SU-DHL-6 (cell line): ENCODE measurements around the gene CACNA1C.
"Not testable (repeated sequence)": the region's sequence is repeated elsewhere in the genome, so short reads cannot be mapped to it uniquely, and the experiment has no call there.

ENCODE experiments used
- H2AFZ ChIP-seq: fragments of 200-600 bp; sonication (generic); 2 replicates; pipeline ENCODE4 v1.6.1; 2014; ENCODE audit warnings: low read depth, mild to moderate bottlenecking, moderate library complexity, mixed read lengths, antibody characterized with exemption, low read length; ENCODE audit not compliant: severe bottlenecking
- H3F3A ChIP-seq: fragments of 200-600 bp; shearing (Covaris generic); 2 replicates; pipeline ENCODE4 v1.6.0; 2016; ENCODE audit warnings: antibody characterized with exemption, mild to moderate bottlenecking; ENCODE audit not compliant: insufficient read depth
- H3K27ac ChIP-seq: fragments of 200-600 bp; sonication (generic); 2 replicates; pipeline ENCODE4 v1.5.1; 2016; ENCODE audit warnings: low read depth, mild to moderate bottlenecking, low read length, moderate library complexity, mixed read lengths
- H3K27me3 ChIP-seq: fragments of 200-600 bp; sonication (generic), shearing (Covaris generic); 2 replicates; pipeline ENCODE4 v1.6.0; 2014; ENCODE audit warnings: mild to moderate bottlenecking, low read length
- H3K36me3 ChIP-seq: fragments of 200-600 bp; sonication (generic); 2 replicates; pipeline ENCODE4 v1.6.1; 2014; ENCODE audit warnings: mild to moderate bottlenecking, low read length, mixed read lengths
- H3K4me2 ChIP-seq: fragments of 300-600, 200-600 bp; shearing (Covaris generic), sonication (generic); 2 replicates; pipeline ENCODE4 v1.6.0; 2014; ENCODE audit warnings: low read length, low read depth, mild to moderate bottlenecking; ENCODE audit not compliant: poor library complexity, severe bottlenecking
- H3K4me3 ChIP-seq: fragments of 200-600 bp; sonication (generic); 2 replicates; pipeline ENCODE4 v1.5.1; 2014; ENCODE audit warnings: antibody characterized with exemption, low read length, mild to moderate bottlenecking, mixed read lengths; ENCODE audit not compliant: insufficient read depth, poor library complexity, severe bottlenecking
- H3K79me2 ChIP-seq: fragments of 200-600 bp; sonication (generic); 2 replicates; pipeline ENCODE4 v1.6.1; 2014; ENCODE audit warnings: mild to moderate bottlenecking, low read length, moderate library complexity; ENCODE audit not compliant: insufficient read depth
- H3K9ac ChIP-seq: fragments of 200-600 bp; sonication (generic); 2 replicates; pipeline ENCODE4 v1.7.0; 2014; ENCODE audit warnings: mild to moderate bottlenecking, low read length
- H3K9me2 ChIP-seq: fragments of 200-600 bp; sonication (generic); replicated peaks from 2 replicates; pipeline ENCODE4 v1.6.1; 2014; ENCODE audit warnings: low read length; ENCODE audit not compliant: insufficient read depth
- H3K9me3 ChIP-seq: fragments of 200-600 bp; sonication (generic); 2 replicates; pipeline ENCODE4 v1.6.1; 2014; ENCODE audit warnings: low read length, mixed read lengths; ENCODE audit not compliant: insufficient read depth
- H4K20me1 ChIP-seq: fragments of 200-600 bp; sonication (generic); 2 replicates; pipeline ENCODE4 v1.6.1; 2014; ENCODE audit warnings: low read depth, mild to moderate bottlenecking, antibody characterized with exemption, low read length, moderate library complexity, mixed read lengths
- EZH2phosphoT487 ChIP-seq: fragments of 200-600 bp; sonication (generic), shearing (Covaris generic); conservative IDR thresholded peaks from 2 replicates; pipeline ENCODE4 v1.6.1; 2018; ENCODE audit warnings: mild to moderate bottlenecking, antibody characterized with exemption, low read length, moderate library complexity, mixed read lengths
- TF ChIP-seq, protein P1 (sequence below): fragments of 200-600 bp; sonication (generic); IDR thresholded peaks from one replicate; pipeline ENCODE4 v1.5.1; 2017; ENCODE audit warnings: antibody characterized with exemption, mild to moderate bottlenecking, low read length, moderate library complexity; ENCODE audit not compliant: insufficient read depth, poor library complexity, severe bottlenecking

CACNA1C gene

GRCh38 chr12:2682296-2683251, 629.8 kb downstream of the CACNA1C start:
- H3K36me3 ChIP-seq = no peaks in the 10 kb centered on the region

GRCh38 chr12:2683283-2684025, 630.7 kb downstream of the CACNA1C start:
- Histone ChIP-seq H3K36me3 (no peaks in the 10 kb centered on the region), H2AFZ (no peak overlapping the region), H3K9me3 (no peaks in the 10 kb centered on the region), H3K4me3 (no peak overlapping the region), H3K27ac (no peak overlapping the region), H3K79me2 (no peaks in the 10 kb centered on the region), H3K9ac (no peak overlapping the region), H4K20me1 (no peaks in the 10 kb centered on the region), H3K9me2 (no peaks in the 10 kb centered on the region), H3F3A (no peaks in the 10 kb centered on the region), H3K27me3 (no peaks in the 10 kb centered on the region), H3K4me2 (no peak overlapping the region)
- TF ChIP-seq EZH2phosphoT487 = no peak
- TF ChIP-seq, protein P1, sequence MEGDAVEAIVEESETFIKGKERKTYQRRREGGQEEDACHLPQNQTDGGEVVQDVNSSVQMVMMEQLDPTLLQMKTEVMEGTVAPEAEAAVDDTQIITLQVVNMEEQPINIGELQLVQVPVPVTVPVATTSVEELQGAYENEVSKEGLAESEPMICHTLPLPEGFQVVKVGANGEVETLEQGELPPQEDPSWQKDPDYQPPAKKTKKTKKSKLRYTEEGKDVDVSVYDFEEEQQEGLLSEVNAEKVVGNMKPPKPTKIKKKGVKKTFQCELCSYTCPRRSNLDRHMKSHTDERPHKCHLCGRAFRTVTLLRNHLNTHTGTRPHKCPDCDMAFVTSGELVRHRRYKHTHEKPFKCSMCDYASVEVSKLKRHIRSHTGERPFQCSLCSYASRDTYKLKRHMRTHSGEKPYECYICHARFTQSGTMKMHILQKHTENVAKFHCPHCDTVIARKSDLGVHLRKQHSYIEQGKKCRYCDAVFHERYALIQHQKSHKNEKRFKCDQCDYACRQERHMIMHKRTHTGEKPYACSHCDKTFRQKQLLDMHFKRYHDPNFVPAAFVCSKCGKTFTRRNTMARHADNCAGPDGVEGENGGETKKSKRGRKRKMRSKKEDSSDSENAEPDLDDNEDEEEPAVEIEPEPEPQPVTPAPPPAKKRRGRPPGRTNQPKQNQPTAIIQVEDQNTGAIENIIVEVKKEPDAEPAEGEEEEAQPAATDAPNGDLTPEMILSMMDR = no peak

More at GRCh38 chr12:2682296-2683251, 629.8 kb downstream of the CACNA1C start:
- H3K4me2 ChIP-seq = no peak overlapping the region
- H4K20me1 ChIP-seq = no peaks in the 10 kb centered on the region
- no peak overlapping the region for H2AFZ ChIP-seq
- no peaks in the 10 kb centered on the region for H3K9me3 ChIP-seq
- H3K27ac ChIP-seq = no peak overlapping the region
- no peaks in the 10 kb centered on the region for H3F3A ChIP-seq
- no peaks in the 10 kb centered on the region for H3K27me3 ChIP-seq
- no peak overlapping the region for H3K4me3 ChIP-seq
- H3K79me2 ChIP-seq = no peaks in the 10 kb centered on the region
- no peak overlapping the region for H3K9ac ChIP-seq
- no peak for TF ChIP-seq EZH2phosphoT487
- TF ChIP-seq, protein P1 = peak; percentile 42
- H3K9me2 ChIP-seq = no peaks in the 10 kb centered on the region

GRCh38 chr12:2684026-2684325, 631.2 kb downstream of the CACNA1C start:
- not testable (repeated sequence) for H3K4me2 ChIP-seq, H3K9me2 ChIP-seq, H3K27ac ChIP-seq, H3K79me2 ChIP-seq, H4K20me1 ChIP-seq, H3K4me3 ChIP-seq, H3K9ac ChIP-seq, H3K36me3 ChIP-seq, H3K27me3 ChIP-seq, H3F3A ChIP-seq, H3K9me3 ChIP-seq, H2AFZ ChIP-seq

GRCh38 chr12:2685620-2686279, 633.0 kb downstream of the CACNA1C start:
- not testable (repeated sequence) for H3K9me3 ChIP-seq, H3K27ac ChIP-seq, H3K27me3 ChIP-seq, H3F3A ChIP-seq, H3K9me2 ChIP-seq, H3K36me3 ChIP-seq, H3K9ac ChIP-seq, H4K20me1 ChIP-seq, H3K79me2 ChIP-seq, H3K4me3 ChIP-seq, H2AFZ ChIP-seq, H3K4me2 ChIP-seq
